ENCODE data around the gene IL22RA1. TPM values are rescaled to one million over a fixed set of nuclear protein-coding genes. Genes with fewer than 3 reads are reported as not detected.
A peak's percentile ranks its signal among the peaks of the same experiment; 100 is the strongest.

Gene IL22RA1
- total RNA-seq, 1 experiment from 2014 or later: 0.13 TPM

- Histone ChIP-seq H3K9me3 (ENCODE audit: control insufficient read depth, low read depth, low read length) (no peaks in the 10 kb centered on the region), H3K14ac (ENCODE audit: insufficient read depth, low read length) (no peak overlapping the region; the same call in 1 of the 2 replicates), H4K8ac (replicated peaks; ENCODE audit: insufficient read length, low read depth, low read length) (no peak overlapping the region), H2AK5ac (ENCODE audit: insufficient read length, low read length) (no peak overlapping the region), H2AFZ (ENCODE audit: low read length) (no peak overlapping the region), H3K18ac (ENCODE audit: insufficient read length, low read depth, low read length) (no peak overlapping the region), H3K23ac (ENCODE audit: insufficient read length, low read depth, low read length) (no peak overlapping the region), H3K79me1 (ENCODE audit: insufficient read depth, low read depth, low read length, poor library complexity, severe bottlenecking) (no peaks in the 10 kb centered on the region), H2BK15ac (ENCODE audit: low read depth, low read length) (no peak overlapping the region), H2BK20ac (ENCODE audit: low read depth, low read length, poor library complexity, severe bottlenecking) (no peak overlapping the region), H3K4me1 (ENCODE audit: insufficient read depth, low read length) (no peaks in the 10 kb centered on the region), H3K27me3 (ENCODE audit: insufficient read depth, low read length) (no peaks in the 10 kb centered on the region), H3K27ac (ENCODE audit: insufficient read length, low read depth, low read length) (no peak overlapping the region), H3K79me2 (ENCODE audit: insufficient read depth, low read length) (no peaks in the 10 kb centered on the region), H2BK12ac (ENCODE audit: insufficient read length, low read depth, low read length) (no peak overlapping the region), H4K20me1 (ENCODE audit: control insufficient read depth, insufficient read depth, insufficient read length) (no peaks in the 10 kb centered on the region), H3K4me2 (ENCODE audit: insufficient read depth, insufficient read length, low read length) (no peak overlapping the region), H3T11ph (ENCODE audit: low read length) (no peak overlapping the region), H3K56ac (ENCODE audit: insufficient read length, low read depth, low read length) (no peak overlapping the region), H3K9ac (ENCODE audit: extremely low read depth, insufficient read length, low read length) (no peak overlapping the region), H2BK120ac (ENCODE audit: low read depth, low read length, poor library complexity, severe bottlenecking) (no peak overlapping the region), H3K4ac (ENCODE audit: low read depth, low read length) (no peak overlapping the region), H2BK5ac (ENCODE audit: insufficient read length, low read length) (no peak overlapping the region), H3K23me2 (ENCODE audit: insufficient read length, low read depth, low read length, poor library complexity, severe bottlenecking) (no peaks in the 10 kb centered on the region), H4K5ac (ENCODE audit: insufficient read length, low read depth, low read length) (no peak overlapping the region), H4K91ac (ENCODE audit: insufficient read length, low read depth, low read length) (no peak overlapping the region)
- H3K36me3 Mint-ChIP-seq (ENCODE audit: insufficient read depth in 1 of 3, low read depth in 3 of 3): no peaks in the 10 kb centered on the region
- no peak for DNase-seq
- H3K27me3 Mint-ChIP-seq (ENCODE audit: low read depth): no peaks in the 10 kb centered on the region; the same call in none of the 2 replicates
- no peak for TF ChIP-seq CTCF (conservative IDR thresholded peaks at IDR 0.05)
- no peak overlapping the region for H3K4me3 Mint-ChIP-seq
- H3K9me3 Mint-ChIP-seq: no peaks in the 10 kb centered on the region; a peak in 1 of 5 replicates
- no CpG with 5 or more reads among the region's 14 CpGs for WGBS (ENCODE audit: extremely low coverage, insufficient read length, low lambda C conversion rate)
- peaks cover 4 to 9% of the 10 kb centered on the region in 2 experiments for H3K4me1 Mint-ChIP-seq
- H3K27ac Mint-ChIP-seq: peak overlapping the region in 1 of 3 experiments; percentile 90; a peak in 2 of 7 replicates
Observed at GRCh38 chr1:24089743-24090555, 53.0 kb downstream of the IL22RA1 start.

Data from H9 (cell line).